Activated T-cell treated with anti-CD3 and anti-CD28 coated beads for 48 hours (primary cell): ENCODE data around the gene PPP1R1A.

ENCODE experiments used
- DNase-seq: peaks from one replicate; pipeline ENCODE4 v3.0.0-alpha.2; 2020; ENCODE audit warnings: low read depth

Gene PPP1R1A

DNA sequence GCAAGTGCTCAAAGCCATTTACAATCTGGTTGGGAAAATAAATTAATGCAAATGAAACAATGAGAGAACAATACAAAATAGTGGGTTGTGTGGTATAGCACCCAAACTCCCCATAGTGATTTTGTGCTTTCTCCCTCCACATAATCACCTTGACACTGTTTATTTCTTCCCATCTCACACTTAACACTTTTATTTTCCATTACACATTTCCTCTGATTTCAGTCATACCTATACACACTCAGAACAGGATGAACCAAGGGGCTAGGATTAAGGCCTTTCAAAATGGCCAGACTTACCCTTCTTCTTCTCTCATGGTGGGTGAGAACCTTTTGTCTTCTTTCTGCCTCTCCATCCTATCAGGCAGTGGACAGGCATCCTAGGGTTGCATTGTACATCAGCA is 53.0 kb downstream of the PPP1R1A start:
- DNase-seq: no peak

DNA sequence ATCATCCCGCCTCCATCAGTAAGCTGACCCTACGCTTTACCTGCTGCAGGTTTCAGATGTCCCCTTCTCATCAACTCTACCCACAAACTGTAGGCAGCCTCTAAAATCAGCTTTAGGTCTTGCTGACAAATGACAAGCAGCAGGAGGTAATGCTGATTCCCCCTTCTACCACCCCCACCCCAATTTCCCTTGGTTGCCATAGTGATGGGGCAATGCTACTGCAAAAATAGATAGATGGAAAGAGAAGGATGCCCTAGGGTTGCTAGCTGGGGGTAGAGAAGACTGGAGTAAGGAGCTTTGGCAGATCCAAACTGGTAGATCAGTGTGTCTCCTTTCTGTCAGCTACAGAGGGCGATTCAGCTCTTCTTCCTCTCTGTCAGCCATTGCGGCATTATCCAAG is 58.9 kb downstream of the PPP1R1A start:
- no peak for DNase-seq
